HG02840 (cell line): ENCODE measurements around the gene SERINC2.
"Not testable (repeated sequence)": the region's sequence is repeated elsewhere in the genome, so short reads cannot be mapped to it uniquely, and the experiment has no call there.

ENCODE experiments used
- ATAC-seq: cut with Tn5 transposase; IDR thresholded peaks from one replicate; pipeline ENCODE4 v1.9.1; 2021; ENCODE audit warnings: mild to moderate bottlenecking, moderate library complexity, moderate number of reproducible peaks; ENCODE audit not compliant: unreplicated experiment, low FRiP score

The SERINC2 gene

GRCh38 chr1:31382379-31382989 is 30.5 kb upstream of the SERINC2 start:
- ATAC-seq = no peak

DNA sequence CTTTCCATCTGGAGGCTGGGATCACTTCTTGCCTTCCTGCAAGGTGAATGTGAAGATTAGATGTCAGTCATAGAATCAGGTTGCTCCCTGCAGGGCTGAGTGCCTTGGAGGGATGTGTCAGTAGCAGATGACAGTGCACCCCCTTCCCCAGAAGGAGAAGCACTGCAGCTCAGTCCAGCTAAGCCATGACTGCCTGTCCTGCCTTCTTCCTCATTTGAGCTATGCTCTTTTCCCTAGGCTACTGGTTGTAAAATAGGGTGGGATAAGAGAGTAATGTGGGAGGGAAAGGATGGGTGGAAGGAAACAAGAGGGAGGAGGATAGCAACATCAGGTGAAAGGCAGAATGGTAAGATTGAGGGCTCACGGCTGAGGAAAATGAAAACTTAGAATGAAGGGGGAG is 29.0 kb upstream of the SERINC2 start:
- no peak for ATAC-seq

DNA sequence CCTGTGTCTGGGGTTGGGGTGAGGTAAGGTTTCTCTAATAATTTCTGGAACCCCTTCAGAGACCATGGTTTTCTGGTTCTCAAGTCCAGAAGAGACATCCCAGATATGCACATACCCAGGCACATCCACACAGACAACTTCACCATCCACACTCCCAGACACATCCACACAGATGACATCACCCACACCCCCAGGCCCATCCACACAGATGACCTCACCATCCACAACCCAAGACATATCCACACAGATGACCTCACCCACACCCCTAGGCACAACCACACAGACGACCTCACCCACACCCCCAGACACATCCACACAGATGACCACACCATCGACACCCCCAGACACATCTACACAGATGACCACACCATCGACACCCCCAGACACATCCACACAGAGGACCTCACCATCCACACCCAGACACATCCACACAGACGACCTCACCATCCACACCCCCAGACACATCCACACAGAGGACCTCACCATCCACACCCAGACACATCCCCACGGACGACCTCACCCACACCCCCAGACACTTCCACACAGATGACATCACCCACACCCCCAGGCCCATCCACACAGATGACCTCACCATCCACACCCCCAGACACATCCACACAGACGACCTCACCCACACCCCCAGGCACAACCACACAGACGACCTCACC is 26.3 kb upstream of the SERINC2 start:
- ATAC-seq = not testable (repeated sequence)

GRCh38 chr1:31387612-31388011 is 25.4 kb upstream of the SERINC2 start:
- no peak for ATAC-seq

- ATAC-seq = no peak
Measured at GRCh38 chr1:31389616-31390015, 23.4 kb upstream of the SERINC2 start.

- ATAC-seq = no peak
Measured at GRCh38 chr1:31390071-31390470, 22.9 kb upstream of the SERINC2 start.

DNA sequence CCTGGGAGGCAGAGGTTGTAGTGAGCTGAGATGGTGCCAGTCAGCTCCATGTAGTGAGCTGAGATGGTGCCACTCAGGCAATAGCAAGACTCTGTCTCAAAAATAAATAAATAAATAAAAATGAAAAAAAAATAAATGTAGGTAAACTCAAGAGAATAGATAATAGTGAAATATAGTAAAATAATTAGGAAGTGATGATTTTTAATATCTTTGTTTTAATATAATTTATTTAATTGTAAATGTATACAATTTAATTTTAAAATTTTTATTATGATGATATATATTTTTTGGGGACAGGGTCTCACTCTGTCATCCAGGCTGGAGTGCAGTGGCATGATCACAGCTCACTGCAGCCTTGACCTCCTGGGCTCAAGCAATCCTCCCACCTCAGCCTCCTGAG is 19.6 kb upstream of the SERINC2 start:
- no peak for ATAC-seq

GRCh38 chr1:31394584-31395193 is 18.3 kb upstream of the SERINC2 start:
- no peak for ATAC-seq

- no peak for ATAC-seq
Measured at GRCh38 chr1:31396633-31397351, 16.2 kb upstream of the SERINC2 start.

GRCh38 chr1:31397360-31398095 is 15.5 kb upstream of the SERINC2 start:
- ATAC-seq = no peak

DNA sequence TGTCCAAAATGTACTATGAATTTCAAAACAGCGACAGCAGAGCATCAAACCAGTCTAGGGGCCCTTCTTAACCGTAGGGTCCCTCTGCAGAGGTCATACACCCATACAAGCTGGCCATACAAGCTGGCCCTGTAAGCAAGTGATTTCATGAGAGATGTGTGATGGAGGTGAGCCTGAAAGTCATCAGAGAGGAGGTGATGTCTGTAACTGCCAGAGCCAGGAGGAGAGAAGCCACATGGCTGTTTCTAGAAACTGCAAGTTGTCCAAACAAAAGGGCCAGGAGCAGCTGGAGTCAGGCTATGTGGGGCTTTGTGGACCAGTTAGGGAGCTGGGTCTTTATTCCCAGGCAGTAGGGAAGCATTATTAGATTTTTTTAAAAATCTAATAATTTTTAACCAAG is 14.8 kb upstream of the SERINC2 start:
- no peak for ATAC-seq

DNA sequence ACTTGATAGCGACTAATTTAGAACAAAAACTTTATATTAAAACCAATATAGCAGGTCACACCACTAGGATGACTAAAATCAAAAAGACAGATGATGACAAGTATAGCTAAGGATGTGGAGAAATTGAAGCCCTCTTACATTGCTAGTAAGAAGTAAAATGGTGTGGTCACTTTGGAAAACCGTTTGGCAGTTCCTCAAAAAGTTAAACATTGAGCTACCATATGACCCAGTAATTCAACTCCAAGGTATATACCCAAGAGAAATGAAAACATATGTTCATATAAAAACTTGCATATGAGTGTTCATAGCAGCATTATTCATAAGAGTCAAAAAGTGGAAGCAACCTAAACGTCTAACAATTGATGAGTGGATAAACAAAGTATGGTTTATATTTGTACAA is 13.0 kb upstream of the SERINC2 start:
- ATAC-seq = no peak

DNA sequence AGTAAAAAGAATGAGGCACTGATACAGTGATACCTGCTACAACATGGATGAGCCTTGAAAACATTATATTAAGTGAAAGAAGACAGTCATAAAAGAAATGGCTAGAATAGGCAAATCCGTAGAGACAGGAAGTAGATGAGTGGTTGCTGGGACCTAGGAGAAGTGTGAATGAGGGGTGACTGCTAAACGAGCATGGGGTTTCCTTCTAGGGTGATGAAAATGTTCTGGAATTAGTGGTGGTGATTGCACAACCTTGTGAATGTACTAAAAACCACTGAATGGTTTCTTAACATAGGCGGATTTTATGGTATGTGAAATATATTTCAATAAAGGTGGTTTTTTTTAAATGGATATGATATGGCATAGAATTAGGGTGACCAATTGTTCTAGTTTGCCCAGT is 12.6 kb upstream of the SERINC2 start:
- ATAC-seq = no peak

- ATAC-seq = no peak
Measured at GRCh38 chr1:31401241-31401640, 11.8 kb upstream of the SERINC2 start.

DNA sequence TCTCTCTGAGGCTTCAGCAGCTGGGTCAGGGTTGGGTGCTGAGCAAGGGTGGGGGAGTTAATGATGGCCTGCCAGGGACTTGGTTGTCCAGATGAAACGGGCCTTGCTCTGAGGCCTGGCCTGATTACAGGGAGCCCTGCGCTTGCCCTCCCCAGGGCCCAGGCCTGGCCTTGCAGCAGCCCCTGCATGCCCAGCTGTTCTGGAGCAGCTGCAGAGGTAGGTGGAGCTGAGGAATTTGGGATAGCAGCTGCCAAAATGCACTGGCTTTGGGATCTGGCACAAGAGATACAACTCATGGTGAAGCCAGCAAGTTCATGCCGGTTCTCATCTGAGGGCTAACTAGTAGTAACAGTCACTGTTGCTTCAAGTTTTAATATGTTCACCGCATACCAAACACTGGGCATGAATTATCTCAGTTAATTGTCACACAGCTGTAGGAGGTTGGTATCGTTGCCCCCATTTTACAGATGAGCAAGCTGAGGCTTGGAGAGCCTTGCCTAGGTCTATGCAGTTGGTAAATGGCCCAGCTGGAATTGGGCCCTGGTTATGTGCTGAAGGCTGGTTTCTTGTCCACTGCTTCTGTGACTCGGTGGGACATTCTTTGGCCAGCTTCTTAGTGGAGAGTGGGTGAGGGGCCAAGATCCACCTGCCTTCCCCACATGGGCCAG is 7.3 kb upstream of the SERINC2 start:
- ATAC-seq = no peak

- ATAC-seq = no peak
Measured at GRCh38 chr1:31407029-31407626, 5.9 kb upstream of the SERINC2 start.

DNA sequence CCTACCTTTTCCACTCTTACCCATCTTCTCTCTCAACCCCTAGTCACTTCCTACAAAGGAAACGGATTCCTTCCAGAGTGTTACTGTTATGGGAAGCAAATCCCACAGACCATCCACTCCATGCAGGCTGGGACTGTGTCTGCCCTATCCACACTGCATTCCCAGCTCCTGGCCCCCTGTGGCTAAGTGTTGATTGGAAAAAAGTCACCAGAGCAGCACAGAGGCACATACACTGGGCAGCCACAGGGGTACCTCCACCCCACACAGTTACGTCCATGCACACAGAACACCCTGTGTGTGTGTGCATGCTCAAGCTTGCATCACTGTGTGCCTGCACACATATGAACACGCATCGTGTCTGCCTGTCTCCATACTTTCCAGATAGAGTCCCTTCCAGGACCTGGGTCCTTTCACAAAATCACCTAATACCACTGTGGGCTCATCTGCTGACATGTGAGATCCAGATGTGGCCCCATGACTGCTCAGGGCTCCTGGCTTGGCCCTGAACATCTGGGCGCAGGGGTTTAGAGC is 4.2 kb upstream of the SERINC2 start:
- no peak for ATAC-seq

DNA sequence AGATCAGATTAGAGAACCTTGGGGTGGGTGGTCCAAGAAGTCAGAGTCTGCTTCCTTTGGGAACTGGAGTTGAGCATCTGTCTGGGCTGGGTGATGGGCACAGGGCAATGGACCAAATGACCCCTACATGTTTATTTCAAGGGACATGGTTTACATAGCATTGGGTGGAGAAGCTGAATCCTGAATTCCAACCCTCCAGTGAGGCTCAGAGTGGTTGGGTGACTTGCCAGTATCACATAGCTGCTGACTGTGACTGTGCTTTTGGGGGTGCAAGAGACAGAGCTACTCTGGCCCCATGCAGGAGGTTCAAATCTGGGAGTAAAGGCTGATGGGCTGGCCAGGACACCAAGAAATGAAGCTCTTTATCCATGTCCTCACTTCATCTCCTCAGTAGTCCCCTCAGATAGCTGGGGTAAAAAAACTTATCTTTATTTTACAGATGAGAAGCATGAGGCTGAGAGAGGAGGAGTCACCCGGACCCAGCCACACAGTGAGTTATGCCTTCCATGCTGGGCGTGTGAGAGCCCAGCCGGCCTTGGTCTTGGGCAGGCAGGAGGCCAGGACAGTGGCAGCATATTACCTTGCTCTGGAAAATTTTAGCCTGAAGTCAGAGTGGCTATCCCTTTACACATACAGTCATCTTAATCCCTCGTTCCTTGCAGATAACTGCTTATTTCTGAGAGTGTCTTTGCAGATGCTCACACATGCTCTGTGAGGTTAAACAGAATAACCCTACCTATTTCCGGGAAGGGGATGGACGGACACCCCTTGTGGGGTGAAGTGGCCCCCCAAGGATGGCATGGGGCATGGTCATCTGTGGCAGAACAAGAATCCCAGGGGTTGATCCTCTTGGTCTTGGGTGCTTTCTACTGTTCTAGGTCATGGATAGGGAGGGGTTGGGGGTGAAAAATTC is 2.8 kb upstream of the SERINC2 start:
- no peak for ATAC-seq

- ATAC-seq = no peak
Measured at GRCh38 chr1:31410871-31411270, 2.1 kb upstream of the SERINC2 start.
